RPMI8226 (cell line): Measurements from ENCODE around the gene GABPB2.
A peak's percentile ranks its signal among the peaks of the same experiment; 100 is the strongest.

Source experiments
- DNase-seq: peaks from one replicate; pipeline ENCODE4 v3.0.0-alpha.2; 2015

Gene GABPB2

GRCh38 chr1:151165738-151166504 lies 95.4 kb downstream of the GABPB2 start, which contains the start of the genes LYSMD1 and SCNM1:
LYSMD1 (minus strand) TSS chr1:151165902; CDS start chr1:151165258, 644 bp downstream.
SCNM1 (plus strand) TSS chr1:151166144; CDS start chr1:151166153, 9 bp downstream.
- peak; percentile 100 for DNase-seq

GRCh38 chr1:151166505-151166956 lies 96.0 kb downstream of the GABPB2 start:
- peak; percentile 37 for DNase-seq

GRCh38 chr1:151167116-151167515 lies 96.6 kb downstream of the GABPB2 start:
- no peak for DNase-seq

GRCh38 chr1:151171190-151171589 lies 100.6 kb downstream of the GABPB2 start:
- DNase-seq = no peak
